ENCODE measurements around the gene TBCA. TPM values are rescaled to one million over a fixed set of nuclear protein-coding genes. Genes with fewer than 3 reads are reported as not detected.

The TBCA gene
- total RNA-seq, 2 donors from 2014 or later: 113 to 114 TPM

GRCh38 chr5:77741608-77742007 lies 34.5 kb downstream of the TBCA start:
- no peak overlapping the region for H3K27ac ChIP-seq
- TF ChIP-seq, protein P1, sequence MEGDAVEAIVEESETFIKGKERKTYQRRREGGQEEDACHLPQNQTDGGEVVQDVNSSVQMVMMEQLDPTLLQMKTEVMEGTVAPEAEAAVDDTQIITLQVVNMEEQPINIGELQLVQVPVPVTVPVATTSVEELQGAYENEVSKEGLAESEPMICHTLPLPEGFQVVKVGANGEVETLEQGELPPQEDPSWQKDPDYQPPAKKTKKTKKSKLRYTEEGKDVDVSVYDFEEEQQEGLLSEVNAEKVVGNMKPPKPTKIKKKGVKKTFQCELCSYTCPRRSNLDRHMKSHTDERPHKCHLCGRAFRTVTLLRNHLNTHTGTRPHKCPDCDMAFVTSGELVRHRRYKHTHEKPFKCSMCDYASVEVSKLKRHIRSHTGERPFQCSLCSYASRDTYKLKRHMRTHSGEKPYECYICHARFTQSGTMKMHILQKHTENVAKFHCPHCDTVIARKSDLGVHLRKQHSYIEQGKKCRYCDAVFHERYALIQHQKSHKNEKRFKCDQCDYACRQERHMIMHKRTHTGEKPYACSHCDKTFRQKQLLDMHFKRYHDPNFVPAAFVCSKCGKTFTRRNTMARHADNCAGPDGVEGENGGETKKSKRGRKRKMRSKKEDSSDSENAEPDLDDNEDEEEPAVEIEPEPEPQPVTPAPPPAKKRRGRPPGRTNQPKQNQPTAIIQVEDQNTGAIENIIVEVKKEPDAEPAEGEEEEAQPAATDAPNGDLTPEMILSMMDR (IDR thresholded peaks at IDR 0.05): no peak
- H3K36me3 ChIP-seq: no peaks in the 10 kb centered on the region
- H3K9me3 ChIP-seq: no peaks in the 10 kb centered on the region
- H3K4me1 ChIP-seq: peaks cover 0 to 33% of the 10 kb centered on the region in 2 donors
- no peak for DNase-seq (ENCODE audit: low spot score)
- H3K27me3 ChIP-seq: no peaks in the 10 kb centered on the region
- H3K4me3 ChIP-seq: no peak overlapping the region

GRCh38 chr5:77734885-77735284 lies 41.3 kb downstream of the TBCA start:
- no peak for DNase-seq (ENCODE audit: low spot score)
- Histone ChIP-seq H3K4me1 (peaks cover 0 to 16% of the 10 kb centered on the region in 2 donors), H3K4me3 (no peak overlapping the region), H3K9me3 (no peaks in the 10 kb centered on the region), H3K36me3 (no peaks in the 10 kb centered on the region), H3K27me3 (no peaks in the 10 kb centered on the region), H3K27ac (no peak overlapping the region)
- TF ChIP-seq, protein P1 (IDR thresholded peaks at IDR 0.05): no peak

- no peak overlapping the region for H3K27ac ChIP-seq
- H3K4me1 ChIP-seq: peaks cover 0 to 9% of the 10 kb centered on the region in 2 donors
- no peaks in the 10 kb centered on the region for H3K9me3 ChIP-seq
- no peak overlapping the region for H3K4me3 ChIP-seq
- H3K36me3 ChIP-seq: no peaks in the 10 kb centered on the region
- no peak for DNase-seq (ENCODE audit: low spot score)
- TF ChIP-seq, protein P1 (IDR thresholded peaks at IDR 0.05): no peak
- no peaks in the 10 kb centered on the region for H3K27me3 ChIP-seq
These were observed 43.0 kb downstream of the TBCA start for GRCh38 chr5:77733130-77733529.

GRCh38 chr5:77727190-77727589 lies 48.9 kb downstream of the TBCA start:
- Histone ChIP-seq H3K27me3 (no peaks in the 10 kb centered on the region), H3K36me3 (no peaks in the 10 kb centered on the region), H3K27ac (no peak overlapping the region), H3K9me3 (no peaks in the 10 kb centered on the region), H3K4me3 (no peak overlapping the region), H3K4me1 (peaks cover 0 to 4% of the 10 kb centered on the region in 2 donors)
- DNase-seq (ENCODE audit: low spot score): no peak
- TF ChIP-seq, protein P1 (IDR thresholded peaks at IDR 0.05): no peak

DNA sequence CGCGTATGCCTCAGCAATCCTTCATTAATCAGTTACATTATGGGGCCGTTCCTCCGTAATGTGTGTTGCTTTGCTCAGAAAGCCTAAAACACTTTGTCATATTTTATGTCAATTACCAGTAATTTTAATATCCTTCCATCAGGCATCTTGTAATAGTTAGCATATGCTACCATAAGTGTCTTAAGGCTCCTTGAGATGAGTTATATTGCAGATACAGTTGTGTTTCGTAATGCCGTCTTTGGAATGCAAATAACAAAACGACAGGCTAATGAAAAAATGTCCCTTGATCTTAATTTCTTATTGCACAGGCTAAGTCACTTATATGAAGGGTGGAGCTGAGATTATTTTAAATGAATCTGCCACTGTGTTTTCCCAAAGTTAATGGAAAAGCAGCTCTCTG lies 50.5 kb downstream of the TBCA start:
- no peaks in the 10 kb centered on the region for H3K36me3 ChIP-seq
- DNase-seq (ENCODE audit: low spot score): no peak
- H3K27me3 ChIP-seq: no peaks in the 10 kb centered on the region
- H3K4me1 ChIP-seq: peaks cover 0 to 4% of the 10 kb centered on the region in 2 donors
- TF ChIP-seq, protein P1 (IDR thresholded peaks at IDR 0.05): no peak
- H3K27ac ChIP-seq: no peak overlapping the region
- no peaks in the 10 kb centered on the region for H3K9me3 ChIP-seq
- no peak overlapping the region for H3K4me3 ChIP-seq

DNA sequence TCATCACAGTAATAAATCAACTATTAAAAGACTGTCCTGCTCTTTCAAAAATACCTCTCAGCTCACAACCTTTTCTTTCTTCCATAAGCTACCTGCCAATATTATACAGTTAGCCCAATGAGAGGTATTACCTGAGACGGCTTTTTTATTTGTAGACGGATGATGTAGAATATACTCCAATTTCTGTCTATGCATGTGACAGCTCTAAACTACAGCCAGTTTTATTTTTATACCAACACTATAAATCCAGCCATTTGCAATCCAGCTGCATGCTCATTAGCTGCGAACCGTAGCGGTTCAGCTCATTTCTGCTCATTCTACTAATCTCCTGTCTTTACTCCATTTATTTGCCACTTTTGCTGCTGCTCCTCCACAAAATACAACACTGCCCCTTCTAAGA lies 51.2 kb downstream of the TBCA start:
- peaks cover 0 to 4% of the 10 kb centered on the region in 2 donors for H3K4me1 ChIP-seq
- H3K36me3 ChIP-seq: no peaks in the 10 kb centered on the region
- no peaks in the 10 kb centered on the region for H3K9me3 ChIP-seq
- H3K27ac ChIP-seq: no peak overlapping the region
- no peak for DNase-seq (ENCODE audit: low spot score)
- TF ChIP-seq, protein P1 (IDR thresholded peaks at IDR 0.05): no peak
- no peak overlapping the region for H3K4me3 ChIP-seq
- no peaks in the 10 kb centered on the region for H3K27me3 ChIP-seq
